GM23248 (cell line): ENCODE measurements around the gene SLC16A3. TPM values are rescaled to one million over a fixed set of nuclear protein-coding genes. Genes with fewer than 3 reads are reported as not detected.
A peak's percentile ranks its signal among the peaks of the same experiment; 100 is the strongest.

ENCODE experiments used
- DNase-seq: peaks from one replicate; pipeline ENCODE4 v3.0.0-alpha.2; 2015
- H2AFZ ChIP-seq: fragments of 200-600 bp; sonication (generic); 2 replicates; pipeline ENCODE4 v1.6.1; 2016; ENCODE audit warnings: antibody characterized with exemption
- H3F3A ChIP-seq: fragments of 200-600 bp; sonication (generic); 2 replicates; pipeline ENCODE4 v1.6.1; 2016; ENCODE audit warnings: mild to moderate bottlenecking, antibody characterized with exemption, mixed run types; ENCODE audit not compliant: insufficient read depth
- H3K27ac ChIP-seq: fragments of 200-600 bp; sonication (generic); 2 replicates; pipeline ENCODE4 v1.5.1; 2016; ENCODE audit warnings: mild to moderate bottlenecking
- H3K27me3 ChIP-seq: fragments of 200-600 bp; sonication (generic); replicated peaks from 2 replicates; pipeline ENCODE4 v1.6.1; 2016; ENCODE audit warnings: mild to moderate bottlenecking; ENCODE audit not compliant: insufficient read depth
- H3K36me3 ChIP-seq: fragments of 200-600 bp; sonication (generic); 2 replicates; pipeline ENCODE4 v1.6.1; 2016; ENCODE audit warnings: low read depth, mild to moderate bottlenecking
- H3K4me1 ChIP-seq: fragments of 200-600 bp; sonication (generic); 2 replicates; pipeline ENCODE4 v1.6.1; 2016; ENCODE audit warnings: mild to moderate bottlenecking; ENCODE audit not compliant: insufficient read depth
- H3K4me2 ChIP-seq: fragments of 200-600 bp; sonication (generic); one replicate; pipeline ENCODE4 v1.6.1; 2016; ENCODE audit warnings: mild to moderate bottlenecking; ENCODE audit not compliant: unreplicated experiment
- H3K4me3 ChIP-seq: fragments of 200-600 bp; sonication (generic); 2 replicates; pipeline ENCODE4 v1.5.1; 2016; ENCODE audit warnings: mild to moderate bottlenecking
- H3K79me2 ChIP-seq: fragments of 200-600 bp; sonication (generic); 2 replicates; pipeline ENCODE4 v1.6.1; 2016; ENCODE audit warnings: mild to moderate bottlenecking; ENCODE audit not compliant: insufficient read depth
- H3K9ac ChIP-seq: fragments of 200-600 bp; sonication (generic); 2 replicates; pipeline ENCODE4 v1.6.1; 2016; ENCODE audit warnings: mild to moderate bottlenecking
- H3K9me2 ChIP-seq: fragments of 200-600 bp; sonication (generic); 2 replicates; pipeline ENCODE4 v1.6.1; 2016; ENCODE audit warnings: mixed run types, mild to moderate bottlenecking, moderate library complexity; ENCODE audit not compliant: insufficient read depth
- H3K9me3 ChIP-seq: fragments of 200-600 bp; sonication (generic); one replicate; pipeline ENCODE4 v1.6.1; 2017; ENCODE audit warnings: low read depth
- H4K20me1 ChIP-seq: fragments of 200-600 bp; sonication (generic); 2 replicates; pipeline ENCODE4 v1.6.0; 2016; ENCODE audit not compliant: insufficient read depth
- EZH2 ChIP-seq: fragments of 200-600 bp; sonication (generic); IDR thresholded peaks from 2 replicates; pipeline ENCODE4 v1.6.1; 2018; ENCODE audit warnings: antibody characterized with exemption, mild to moderate bottlenecking; ENCODE audit not compliant: insufficient read depth, poor library complexity, severe bottlenecking
- EZH2phosphoT487 ChIP-seq: fragments of 200-600 bp; sonication (generic); IDR thresholded peaks from 2 replicates; pipeline ENCODE4 v1.6.1; 2018; ENCODE audit warnings: antibody characterized with exemption, moderate library complexity, mild to moderate bottlenecking, low read depth; ENCODE audit not compliant: insufficient read depth
- WGBS, 2 experiments: methylation state at CpG; one replicate each; pipeline ENCODE4 v1.1.6; 2015 to 2017; ENCODE audit warnings: low lambda C conversion rate in 2 of 2, low coverage in 1 of 2; ENCODE audit errors: missing lambda C conversion rate in 2 of 2; 5-methylcytosine and 5-hydroxymethylcytosine counted together
- in situ Hi-C: fragments of 300-500 bp; cut with MboI; formaldehyde crosslinking; loops from 2 replicates; pipeline ENCODE4 v1.15.0; 2020
- polyA plus RNA-seq: library from polyadenylated mRNA; unstranded; fragments of >200 nt; fragmentation: Nextera tagmentation; extraction: Ambion mirVana; gene quantifications from 2 replicates; pipeline ENCODE4 v1.2.1, GENCODE V29; 2016
- total RNA-seq: library from RNA; depleted of rRNA; stranded (reverse); fragments of >200 nt; shearing (Covaris generic); gene quantifications from 2 replicates; pipeline ENCODE4 v1.2.3, GENCODE V29; 2014

The SLC16A3 gene
- total and polyA plus RNA-seq, 2 experiments from 2014 or later, result 95.5 to 550 TPM

- in situ Hi-C loops, result no loop called here
- peaks cover 6% of the 10 kb centered on the region; the same call in 1 of the 2 replicates for H4K20me1 ChIP-seq
- 92 to 98% methylated on average over 5 of the region's 5 CpGs for WGBS, 2 experiments
- peak overlapping the region; percentile 65 for H3K9ac ChIP-seq
- no peaks in the 10 kb centered on the region for H3K27me3 ChIP-seq
- H3K4me1 ChIP-seq, result peaks cover 29% of the 10 kb centered on the region
- TF ChIP-seq EZH2phosphoT487 (no peak), EZH2 (no peak)
- peaks cover 31% of the 10 kb centered on the region for H3K36me3 ChIP-seq
- peaks cover 66% of the 10 kb centered on the region for H3F3A ChIP-seq
- no peak overlapping the region for H3K4me2 ChIP-seq
- H3K9me3 ChIP-seq, result no peaks in the 10 kb centered on the region
- DNase-seq, result no peak
- H3K4me3 ChIP-seq, result no peak overlapping the region
- peaks cover 44% of the 10 kb centered on the region for H3K79me2 ChIP-seq
- no peak overlapping the region for H2AFZ ChIP-seq
- H3K27ac ChIP-seq, result peak overlapping the region; percentile 87
- H3K9me2 ChIP-seq, result no peaks in the 10 kb centered on the region
Observed at GRCh38 chr17:82246040-82246364, 17.2 kb downstream of the SLC16A3 start.

GRCh38 chr17:82246365-82247181, 17.7 kb downstream of the SLC16A3 start:
- Histone ChIP-seq H3F3A (peaks cover 60% of the 10 kb centered on the region), H3K27ac (peak overlapping the region; percentile 87), H3K4me1 (peaks cover 24% of the 10 kb centered on the region), H3K9ac (peak overlapping the region; percentile 65), H3K36me3 (peaks cover 37% of the 10 kb centered on the region), H3K79me2 (peaks cover 50% of the 10 kb centered on the region), H3K9me2 (no peaks in the 10 kb centered on the region), H3K27me3 (no peaks in the 10 kb centered on the region), H3K4me2 (no peak overlapping the region), H3K4me3 (no peak overlapping the region), H3K9me3 (no peaks in the 10 kb centered on the region), H2AFZ (no peak overlapping the region), H4K20me1 (peaks cover 6% of the 10 kb centered on the region; the same call in 1 of the 2 replicates)
- in situ Hi-C loops, result no loop called here
- DNase-seq, result peak; percentile 83
- 30 to 32% methylated on average over 27 of the region's 27 CpGs for WGBS, 2 experiments
- no peak for TF ChIP-seq EZH2
- no peak for TF ChIP-seq EZH2phosphoT487

- H3K27me3 ChIP-seq, result no peaks in the 10 kb centered on the region
- peaks cover 42% of the 10 kb centered on the region for H3K36me3 ChIP-seq
- peaks cover 6% of the 10 kb centered on the region; the same call in 1 of the 2 replicates for H4K20me1 ChIP-seq
- H2AFZ ChIP-seq, result no peak overlapping the region
- in situ Hi-C loops, result no loop called here
- no peak for TF ChIP-seq EZH2phosphoT487
- no peak for TF ChIP-seq EZH2
- no peaks in the 10 kb centered on the region for H3K9me2 ChIP-seq
- peaks cover 64% of the 10 kb centered on the region for H3F3A ChIP-seq
- H3K4me2 ChIP-seq, result no peak overlapping the region
- H3K4me3 ChIP-seq, result no peak overlapping the region
- no peak for DNase-seq
- H3K27ac ChIP-seq, result peak overlapping the region; percentile 87
- peaks cover 57% of the 10 kb centered on the region for H3K79me2 ChIP-seq
- no peaks in the 10 kb centered on the region for H3K9me3 ChIP-seq
- WGBS, 2 experiments, result 75 to 76% methylated on average over 22 of the region's 22 CpGs
- peak overlapping the region; percentile 65 for H3K9ac ChIP-seq
- peaks cover 20% of the 10 kb centered on the region for H3K4me1 ChIP-seq
Observed at GRCh38 chr17:82247182-82247823, 18.5 kb downstream of the SLC16A3 start.

- Histone ChIP-seq H3K27ac (peak overlapping the region; percentile 87; the same call in 1 of the 2 replicates), H3K79me2 (peaks cover 65% of the 10 kb centered on the region), H3K4me3 (no peak overlapping the region), H3K9me3 (no peaks in the 10 kb centered on the region), H3K4me2 (no peak overlapping the region), H2AFZ (no peak overlapping the region), H3K9me2 (no peaks in the 10 kb centered on the region), H3K4me1 (peaks cover 17% of the 10 kb centered on the region), H3K27me3 (no peaks in the 10 kb centered on the region), H4K20me1 (peaks cover 6% of the 10 kb centered on the region; the same call in 1 of the 2 replicates), H3K9ac (no peak overlapping the region), H3F3A (peaks cover 66% of the 10 kb centered on the region), H3K36me3 (peaks cover 50% of the 10 kb centered on the region)
- in situ Hi-C loops, result no loop called here
- 93 to 94% methylated on average over 27 to 28 of the region's 28 CpGs for WGBS, 2 experiments
- DNase-seq, result no peak
- TF ChIP-seq EZH2, result no peak
- no peak for TF ChIP-seq EZH2phosphoT487
Observed at GRCh38 chr17:82247856-82248671, 19.2 kb downstream of the SLC16A3 start.
